HG03060 (cell line): Measurements from ENCODE around the gene OXT.
"Not testable (repeated sequence)": the region's sequence is repeated elsewhere in the genome, so short reads cannot be mapped to it uniquely, and the experiment has no call there.

Experiments used
- ATAC-seq: cut with Tn5 transposase; IDR thresholded peaks from one replicate; pipeline ENCODE4 v1.9.1; 2021; ENCODE audit warnings: low read depth, moderate number of reproducible peaks; ENCODE audit not compliant: unreplicated experiment

OXT gene

DNA sequence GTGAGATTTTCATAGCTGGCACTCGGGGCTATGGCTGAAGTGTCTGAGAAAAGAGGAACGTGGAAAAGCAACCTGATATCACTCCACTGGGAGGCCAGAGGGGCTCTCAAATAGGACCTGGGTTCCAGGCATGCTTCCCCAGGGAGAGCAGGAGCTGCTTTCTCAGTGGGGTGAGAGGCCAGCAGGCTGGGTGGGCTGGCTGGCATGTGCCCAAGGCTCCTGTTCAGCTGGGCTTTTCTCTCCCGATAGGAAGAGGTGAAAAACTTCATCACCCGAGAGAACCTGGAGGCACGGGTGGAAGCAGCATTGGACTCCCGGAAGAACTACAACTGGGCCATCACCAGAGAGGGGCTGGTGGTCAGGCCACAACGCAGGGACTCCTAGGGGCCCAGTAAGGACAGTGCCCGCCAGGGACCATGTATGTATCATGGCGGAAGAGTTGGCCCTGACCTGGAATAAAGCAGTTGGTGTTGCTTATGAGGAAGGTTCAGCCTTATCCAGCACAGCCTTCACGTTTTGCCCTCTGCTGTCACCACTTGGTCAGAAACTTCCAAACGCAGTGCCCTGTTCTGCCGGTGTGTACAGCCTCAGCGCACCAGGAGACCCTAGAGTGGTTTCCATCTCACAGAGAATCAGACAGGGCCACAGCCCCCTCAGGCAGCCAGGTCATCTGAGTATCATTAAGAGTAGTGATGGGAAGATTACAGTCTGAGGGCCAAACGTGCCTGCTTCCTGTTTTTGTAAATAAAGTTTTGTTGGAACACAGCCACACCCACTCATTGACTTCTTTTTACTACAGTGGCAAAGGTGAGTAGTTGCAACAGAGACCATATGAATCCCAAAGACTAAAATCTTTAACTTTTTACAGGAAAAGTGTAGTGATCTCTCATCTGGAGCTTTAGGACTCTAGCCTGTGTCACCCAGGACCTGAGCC is 23.7 kb upstream of the OXT start:
- ATAC-seq, result no peak

DNA sequence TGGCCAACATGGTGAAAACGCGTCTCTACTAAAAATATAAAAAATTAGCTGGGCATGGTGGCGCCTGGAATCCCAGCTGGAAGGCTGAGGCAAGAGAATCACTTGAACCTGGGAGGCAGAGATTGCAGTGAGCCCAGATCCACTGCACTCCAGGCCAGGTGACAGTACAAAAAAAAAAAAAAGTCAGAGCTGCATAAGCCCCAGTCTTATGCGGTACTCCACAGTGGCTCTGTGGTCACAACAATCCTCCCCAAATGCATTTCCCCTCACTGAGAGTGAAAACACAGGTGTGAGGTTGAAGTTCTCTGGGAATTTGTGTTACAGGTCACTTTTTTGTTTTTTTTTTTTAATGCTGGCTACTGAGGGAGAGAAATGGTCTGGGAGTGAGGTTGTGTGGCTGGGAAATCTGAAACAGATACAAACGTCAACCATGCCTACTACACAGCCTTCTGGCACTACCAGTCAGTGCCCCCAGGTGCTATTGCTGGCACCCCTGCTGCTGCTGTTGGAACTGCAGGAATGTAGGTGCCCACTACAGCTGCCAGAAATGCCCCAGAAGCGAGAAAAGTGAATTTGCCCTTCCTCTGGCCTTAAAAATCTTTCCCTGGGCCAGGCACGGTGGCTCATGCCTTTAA is 19.9 kb upstream of the OXT start:
- ATAC-seq, result no peak

DNA sequence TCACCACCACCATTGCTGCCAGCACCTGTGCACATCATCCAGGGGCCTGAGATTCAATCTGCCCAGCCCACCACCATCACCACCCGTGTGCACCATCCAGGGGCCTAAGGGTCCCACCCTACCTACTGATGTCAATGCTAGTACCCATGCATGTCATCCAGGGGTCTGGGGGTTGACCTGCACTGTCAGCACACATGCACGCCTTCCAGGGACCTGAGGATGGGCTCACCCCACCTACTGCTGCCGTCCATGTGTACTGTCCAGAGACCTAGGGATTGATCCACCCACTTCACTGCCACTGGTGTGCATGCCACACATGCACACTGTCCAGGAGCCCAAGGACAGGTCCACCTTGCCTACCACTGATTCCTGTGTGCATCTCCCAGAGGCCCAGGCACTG is 11.9 kb upstream of the OXT start:
- ATAC-seq, result no peak

DNA sequence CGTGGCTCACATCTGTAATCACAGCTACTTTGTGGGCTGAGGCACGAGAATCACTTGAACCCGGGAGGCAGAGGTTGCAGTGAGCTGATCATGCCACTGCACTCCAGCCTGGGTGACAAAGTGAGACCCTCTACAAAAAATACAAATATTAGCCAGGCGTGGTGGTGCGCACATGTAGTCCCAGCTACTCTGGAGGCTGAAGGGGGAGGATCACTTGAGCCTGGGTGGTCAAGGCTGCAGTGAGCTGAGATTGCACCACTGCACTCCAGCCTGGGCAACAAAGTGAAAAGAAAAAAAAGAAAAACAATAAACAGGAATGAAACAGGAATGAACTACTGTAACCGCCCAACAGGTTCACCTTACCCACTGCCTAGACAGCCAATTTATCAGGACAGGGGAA is 7.3 kb upstream of the OXT start:
- not testable (repeated sequence) for ATAC-seq

DNA sequence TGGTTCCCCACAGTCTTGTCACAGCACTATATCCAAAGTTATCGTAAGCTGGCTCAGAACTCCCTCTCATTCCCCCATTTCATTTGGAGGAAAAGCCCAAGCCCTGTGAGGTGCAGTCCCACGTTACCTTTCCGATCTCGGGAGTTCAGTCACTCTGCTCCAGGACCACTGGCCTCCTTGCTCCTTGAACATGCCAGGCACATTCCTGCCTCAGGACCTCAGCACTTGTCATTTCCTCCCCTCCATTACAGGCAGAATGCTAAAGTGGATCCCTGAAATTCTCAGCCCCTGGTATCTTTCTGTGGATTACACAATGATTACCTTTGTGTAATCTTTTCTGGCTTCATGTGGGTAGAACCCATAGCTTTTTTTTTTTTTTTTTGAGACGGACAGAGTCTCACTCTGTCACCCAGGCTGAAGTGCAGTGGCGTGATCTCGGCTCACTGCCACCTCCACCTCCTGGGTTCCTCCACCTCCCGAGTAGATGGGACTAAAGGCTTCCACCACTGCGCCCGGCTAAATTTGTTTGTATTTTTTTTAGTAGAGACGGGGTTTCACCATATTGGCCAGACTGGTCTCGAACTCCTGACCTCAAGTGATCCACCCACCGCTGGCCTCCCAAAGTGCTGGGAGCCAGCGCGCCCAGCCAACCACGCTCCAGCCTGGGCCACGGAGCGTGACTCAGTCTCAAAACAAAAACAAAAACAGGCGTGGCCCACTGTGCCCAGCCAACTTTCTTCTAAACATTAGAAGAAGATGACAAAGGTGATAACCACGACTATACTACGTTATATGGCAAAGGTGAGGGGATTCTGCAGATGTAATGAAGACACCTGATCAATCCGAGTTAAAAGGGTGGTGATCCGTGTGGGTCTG is 4.0 kb upstream of the OXT start:
- no peak for ATAC-seq

DNA sequence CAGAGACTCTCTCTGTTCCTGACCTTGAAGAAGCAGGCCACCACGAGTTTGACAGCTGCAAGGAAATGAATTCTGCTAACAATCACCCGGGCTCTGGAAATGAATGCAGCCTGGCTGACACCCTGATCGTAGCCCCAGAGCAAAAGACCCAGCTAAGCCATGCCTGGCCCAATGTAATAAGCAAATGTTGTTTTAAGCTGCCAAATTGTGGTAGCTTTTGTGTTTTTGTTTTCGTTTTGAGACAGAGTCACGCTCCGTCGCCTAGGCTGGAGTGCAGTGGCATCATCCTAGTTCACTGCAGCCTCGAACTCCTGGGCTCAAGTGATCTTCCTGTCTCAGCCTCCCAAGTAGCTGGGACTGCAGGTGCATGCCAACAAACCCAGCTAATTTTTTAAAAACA is 3.3 kb upstream of the OXT start:
- no peak for ATAC-seq

DNA sequence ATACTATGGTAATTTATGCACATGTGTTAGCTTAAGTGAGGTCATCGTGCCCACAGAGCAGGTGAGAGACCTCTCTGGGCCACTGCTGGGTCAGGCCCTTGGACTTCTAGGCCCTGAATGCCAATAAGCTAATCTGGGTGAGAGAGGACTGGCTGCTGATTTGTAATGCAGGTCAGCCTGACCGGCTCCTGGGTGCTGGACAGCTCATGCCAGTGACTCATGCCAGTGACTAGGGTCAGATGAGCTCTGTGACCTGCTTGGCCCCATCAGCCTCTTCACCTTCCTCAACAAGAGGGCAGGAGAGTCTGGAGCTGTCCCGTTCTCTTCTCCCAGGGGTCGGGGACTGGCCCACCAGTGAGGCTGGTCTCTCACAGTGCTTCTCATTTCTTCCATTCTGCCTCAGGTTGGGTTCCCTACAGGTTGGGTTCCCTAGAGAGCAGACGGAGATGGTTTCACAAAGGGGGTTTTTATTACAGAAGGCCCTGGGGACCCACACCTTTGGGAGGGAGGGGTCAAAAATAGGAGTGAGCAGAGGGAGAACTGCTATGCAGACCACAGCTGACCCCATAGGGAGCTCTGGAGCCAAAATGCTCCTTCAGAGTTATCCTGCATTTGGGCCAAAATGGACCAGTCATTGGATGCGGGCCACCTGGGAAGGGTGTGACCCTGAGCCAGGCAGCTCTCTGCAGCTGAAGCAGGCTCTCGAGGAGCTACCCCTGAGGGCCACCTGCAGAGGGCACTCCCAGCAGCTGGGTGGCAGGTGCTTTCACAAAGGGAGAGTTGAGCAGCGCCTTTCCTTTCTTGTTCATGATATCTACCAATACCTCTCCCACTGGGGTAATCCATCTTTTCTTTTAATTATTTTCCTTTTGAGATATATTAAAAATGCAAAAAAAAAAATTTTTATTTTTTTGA is 2.2 kb upstream of the OXT start:
- no peak for ATAC-seq

DNA sequence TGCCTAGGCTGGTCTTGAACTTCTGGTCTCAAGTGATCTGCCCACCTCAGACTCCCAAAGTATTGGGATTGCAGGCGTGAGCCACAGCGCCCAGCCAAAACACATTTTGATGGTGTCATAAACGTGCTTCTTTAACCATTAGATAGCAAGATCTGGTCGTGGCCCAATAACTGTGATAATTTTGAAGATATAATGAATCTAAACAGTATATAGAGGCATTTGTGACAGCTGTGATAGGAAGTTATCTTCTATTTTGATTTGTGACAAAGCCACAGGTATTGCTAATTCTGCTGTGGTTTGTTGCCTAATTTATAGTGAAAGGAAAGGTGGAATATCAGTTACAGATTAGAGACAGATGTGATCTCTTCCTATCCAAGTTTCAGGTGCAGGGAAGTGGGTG is 695 bp upstream of the OXT start:
- ATAC-seq, result no peak

DNA sequence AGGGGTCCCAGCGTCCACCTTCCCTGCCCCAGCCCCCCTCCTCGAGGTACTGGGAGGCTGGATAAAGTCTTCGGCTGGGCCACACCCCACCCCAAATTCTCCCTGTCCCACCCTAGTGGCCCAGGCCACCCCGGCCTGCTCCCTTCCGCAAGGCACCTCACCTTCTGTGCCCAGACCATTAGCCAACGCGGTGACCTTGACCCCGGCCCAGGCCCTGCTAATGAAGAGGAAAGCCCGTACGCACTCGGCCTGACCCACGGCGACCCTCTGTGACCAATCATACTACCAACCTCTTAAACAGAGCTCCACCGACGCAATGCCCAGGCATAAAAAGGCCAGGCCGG is 182 bp upstream of the OXT start:
- no peak for ATAC-seq

DNA sequence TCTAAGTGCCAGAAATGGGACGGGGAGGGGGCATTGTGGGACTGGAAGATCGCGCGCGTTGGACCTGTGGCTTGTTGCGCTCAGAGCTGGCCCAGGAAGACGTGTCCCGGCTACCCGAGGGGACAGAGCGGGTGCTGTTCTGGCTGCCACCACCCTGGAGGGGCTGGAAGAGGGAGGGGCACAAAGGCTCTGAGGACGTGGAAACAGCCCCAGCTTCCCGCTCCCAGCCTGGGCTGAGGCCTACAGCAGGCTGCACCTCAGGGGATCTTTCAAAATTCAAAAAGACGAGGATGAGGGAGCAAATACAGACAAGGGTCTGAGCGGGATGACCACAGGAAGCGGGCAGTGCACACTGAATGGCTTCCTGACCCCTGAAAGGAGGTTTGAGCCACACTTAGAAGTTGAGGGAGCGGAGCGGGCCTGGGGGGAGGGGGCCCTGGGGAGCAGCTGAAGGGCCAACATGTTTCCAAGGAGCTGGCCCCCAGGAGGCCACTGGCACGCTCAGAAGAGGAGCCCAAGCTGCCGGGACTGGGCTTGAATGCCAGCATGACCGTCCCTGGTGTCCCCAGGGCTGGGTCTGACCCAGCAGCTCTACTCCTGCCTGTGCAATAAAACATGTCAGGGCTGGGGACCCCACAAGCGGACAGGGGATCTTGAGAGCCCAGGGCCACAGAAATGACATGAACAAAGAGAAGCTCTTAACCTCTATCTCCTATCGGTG is 1.3 kb downstream of the OXT start:
- ATAC-seq, result no peak

DNA sequence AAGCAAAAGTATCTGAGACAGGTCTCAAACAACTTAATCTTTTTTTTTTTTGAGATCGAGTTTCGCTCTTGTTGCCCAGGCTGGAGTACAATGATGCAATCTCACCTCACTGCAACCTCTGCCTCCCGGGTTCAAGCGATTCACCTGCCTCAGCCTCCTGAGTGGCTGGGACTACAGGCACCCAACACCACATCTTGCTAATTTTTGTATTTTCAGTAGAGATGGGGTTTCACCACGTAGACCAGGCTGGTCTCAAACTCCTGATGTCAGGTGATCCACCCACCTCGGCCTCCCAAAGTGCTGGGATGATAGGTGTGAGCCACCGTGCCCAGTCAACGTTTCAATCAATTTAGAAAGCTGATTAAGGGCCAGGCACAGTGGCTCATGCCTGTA is 1.8 kb downstream of the OXT start:
- ATAC-seq, result not testable (repeated sequence)

DNA sequence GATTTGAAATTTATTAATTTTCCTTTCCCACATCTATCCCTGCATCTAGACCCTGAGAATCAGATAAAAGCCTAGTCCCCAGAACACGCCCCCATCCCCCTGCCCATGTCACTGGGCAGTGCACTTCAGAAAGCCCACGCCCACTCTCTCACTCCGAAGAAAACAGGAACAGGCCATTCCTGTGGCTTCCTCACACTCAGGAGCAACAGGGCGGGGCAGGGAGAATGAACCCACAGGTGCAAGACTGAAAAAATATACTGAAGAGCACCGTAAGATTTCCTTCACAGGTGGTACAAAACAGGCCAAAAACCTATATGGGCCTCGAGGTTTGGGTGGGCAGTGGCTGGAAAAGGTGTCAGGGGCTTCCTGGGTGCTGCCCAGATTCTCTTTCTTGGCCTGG is 3.4 kb downstream of the OXT start:
- no peak for ATAC-seq

DNA sequence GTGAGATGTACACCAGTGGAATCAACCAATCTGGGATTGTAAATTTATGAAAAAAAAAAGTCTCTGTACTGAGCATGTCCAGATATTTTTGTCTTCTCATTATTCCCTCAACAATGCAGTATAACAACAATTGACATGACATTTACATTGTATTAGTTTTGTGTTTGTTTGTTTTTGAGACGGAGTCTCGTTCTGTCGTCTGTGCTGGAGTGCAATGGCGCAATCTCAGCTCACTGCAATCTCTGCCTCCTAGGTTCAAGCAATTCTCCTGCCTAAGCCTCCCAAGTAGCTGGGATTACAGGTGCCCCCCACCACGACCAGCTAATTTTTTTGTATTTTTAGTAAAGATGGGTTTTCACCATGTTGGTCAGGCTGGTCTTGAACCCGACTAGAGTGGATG is 3.9 kb downstream of the OXT start:
- not testable (repeated sequence) for ATAC-seq

DNA sequence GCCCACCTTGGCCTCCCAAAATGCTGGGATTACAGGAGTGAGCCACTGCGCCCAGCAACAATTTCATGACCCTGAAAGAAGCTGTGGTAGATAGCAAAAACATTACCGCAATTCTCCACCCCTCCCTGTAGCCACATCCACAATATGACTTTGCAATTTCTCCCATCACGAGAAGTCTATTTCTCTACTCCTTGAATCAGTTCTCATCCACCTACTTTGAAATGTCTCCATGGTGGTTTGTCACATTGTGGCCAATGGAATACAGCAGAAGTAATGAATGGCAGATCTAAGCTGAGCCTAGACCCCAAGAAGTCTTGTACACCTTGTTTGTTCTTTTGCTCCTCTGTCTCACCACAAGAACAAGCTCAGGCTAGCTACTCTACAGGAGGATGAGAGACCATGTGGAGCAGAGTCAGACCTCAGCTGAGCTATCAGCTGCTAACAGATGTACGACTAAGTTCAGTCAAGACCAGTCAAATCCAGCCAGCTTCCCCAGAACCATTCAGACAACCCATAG is 6.3 kb downstream of the OXT start:
- no peak for ATAC-seq

DNA sequence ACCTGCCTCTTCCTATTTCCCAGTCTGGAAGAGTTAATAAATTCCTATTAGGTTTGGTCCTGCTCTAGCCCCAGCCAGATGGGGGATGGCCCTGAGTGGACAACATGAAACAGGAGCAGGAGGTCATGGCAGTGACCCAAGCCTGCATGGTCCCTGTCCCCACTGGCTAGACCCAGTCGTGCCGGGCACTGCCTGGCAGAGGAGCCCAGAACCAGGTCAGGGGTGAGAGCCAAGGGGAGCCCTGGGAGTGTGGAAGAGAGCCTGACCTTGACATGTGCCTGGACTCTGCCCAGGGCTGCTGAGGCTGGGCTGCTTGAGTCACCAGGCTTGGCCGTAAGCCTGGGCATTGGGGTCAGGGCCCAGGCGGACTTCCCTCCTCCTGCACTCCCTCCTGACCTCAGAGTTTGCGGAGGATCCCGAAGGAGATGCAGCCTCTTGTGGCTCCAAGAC is 9.5 kb downstream of the OXT start:
- no peak for ATAC-seq

DNA sequence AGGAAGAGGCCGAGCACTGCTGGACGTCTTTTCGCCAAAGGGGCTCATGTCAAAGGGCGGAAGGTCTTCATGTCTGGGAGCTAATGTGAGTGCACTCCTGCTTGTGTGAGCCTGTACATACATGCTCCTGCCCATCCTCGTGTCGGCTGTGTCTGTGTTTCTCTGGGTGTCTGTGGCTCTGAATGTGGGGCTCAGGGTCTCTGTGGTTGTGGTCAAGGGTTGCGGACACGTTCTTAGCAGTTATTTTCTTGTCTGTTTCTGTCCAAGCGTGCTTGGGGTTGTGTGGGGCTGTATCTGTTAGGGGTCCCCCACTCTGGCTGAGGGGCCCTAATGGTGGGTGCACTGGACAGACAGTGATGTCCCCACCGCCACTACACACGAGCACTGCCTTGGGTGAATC is 10.2 kb downstream of the OXT start:
- ATAC-seq, result no peak

DNA sequence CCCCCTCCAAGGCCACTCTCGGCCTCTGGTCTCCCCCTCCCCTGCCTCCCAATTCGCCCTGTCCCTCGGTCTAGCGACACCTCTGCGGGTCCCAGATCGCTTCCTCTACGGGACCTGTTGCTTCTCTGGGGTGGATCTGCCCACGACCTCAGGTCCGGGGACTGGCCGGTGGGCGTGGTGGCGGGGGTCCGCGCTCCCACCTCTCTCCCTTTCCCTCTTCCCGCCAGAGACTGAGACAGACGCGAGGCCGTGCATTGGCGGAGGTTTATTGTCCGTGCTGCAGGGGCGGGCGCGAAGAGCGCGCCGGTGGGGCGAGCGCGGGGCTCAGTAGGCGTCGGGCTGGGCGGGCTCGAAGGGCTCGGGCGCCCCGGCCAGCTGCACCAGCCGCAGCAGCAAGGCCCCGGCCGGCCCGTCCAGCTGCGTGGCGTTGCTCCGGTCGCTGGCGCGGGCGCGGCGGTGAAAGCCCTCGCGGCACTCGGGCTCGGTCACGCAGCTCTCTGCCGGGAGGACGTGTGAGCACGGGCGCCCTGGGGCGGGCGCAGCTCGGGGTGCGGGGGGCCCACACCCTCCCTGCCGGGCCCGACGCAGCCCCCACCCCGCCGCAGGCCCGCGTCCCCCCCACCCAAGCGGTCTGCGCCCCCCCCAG is 11.0 kb downstream of the OXT start:
- ATAC-seq, result no peak

DNA sequence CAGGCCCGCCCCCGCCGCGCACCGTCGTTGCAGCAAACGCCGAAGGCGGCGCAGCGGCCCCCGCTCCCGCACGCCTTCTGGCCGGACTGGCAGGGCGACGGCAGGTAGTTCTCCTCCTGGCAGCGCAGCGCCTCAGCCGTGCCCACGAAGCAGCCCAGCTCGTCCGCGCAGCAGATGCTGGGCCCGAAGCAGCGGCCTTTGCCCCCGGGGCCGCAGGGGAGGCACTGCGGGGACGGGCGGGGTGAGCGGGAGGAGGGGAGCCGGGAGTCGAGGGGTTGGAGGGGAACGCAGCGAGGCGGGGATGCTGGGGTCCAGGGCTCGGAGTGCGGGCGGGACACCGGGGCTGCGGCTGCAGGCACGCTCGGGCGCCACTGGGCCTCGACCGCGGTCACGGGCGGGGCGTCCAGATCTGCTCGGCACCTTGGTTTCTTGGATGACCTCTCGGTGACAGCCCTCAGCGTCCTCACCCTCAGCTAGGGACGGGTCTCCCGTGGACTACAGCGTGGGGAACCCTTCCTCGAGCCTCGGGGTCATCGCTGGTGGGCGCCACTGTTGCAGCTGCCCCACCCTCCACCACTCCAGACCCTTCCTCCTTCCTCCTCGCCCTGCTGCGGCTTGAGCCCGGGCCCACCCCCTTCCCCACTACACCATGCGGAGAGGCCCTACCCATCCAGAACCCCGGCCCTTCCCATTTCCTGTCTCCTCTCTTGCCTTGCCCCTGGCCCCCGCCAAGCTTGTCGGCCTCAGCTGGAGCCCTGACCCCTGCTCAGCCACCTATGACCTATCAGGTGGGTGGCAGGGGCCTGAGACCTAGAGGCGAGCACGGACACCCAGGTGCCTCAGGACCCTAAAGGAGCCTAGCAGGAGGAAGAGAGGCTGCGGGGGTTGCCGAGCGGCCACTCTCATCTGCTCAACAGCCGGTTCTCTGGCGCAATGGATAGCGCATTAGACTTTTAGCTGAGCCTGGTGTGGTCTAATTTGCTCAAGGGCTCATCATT is 11.8 kb downstream of the OXT start:
- ATAC-seq, result no peak
